Stimulated activated CD4-positive, alpha-beta T cell treated with anti-CD3 and anti-CD28 coated beads, Interleukin-12 subunit alpha, Interleukin-12 subunit beta, amount 100 ng/mL, for 24 hours (primary cell): ENCODE measurements around the gene LDB1.
A peak's percentile ranks its signal among the peaks of the same experiment; 100 is the strongest.

ENCODE experiments used
- DNase-seq, 2 experiments: peaks; one replicate each; pipeline ENCODE4 v3.0.0-alpha.2; 2020; ENCODE audit warnings: low read depth in 2 of 2

The LDB1 gene

GRCh38 chr10:102135956-102136526, 15.9 kb upstream of the LDB1 start:
- DNase-seq: no peak

GRCh38 chr10:102134416-102134815, 14.2 kb upstream of the LDB1 start:
- DNase-seq: no peak

- peak; percentile 44 to 68 for DNase-seq
Measured at GRCh38 chr10:102133373-102134195, 13.4 kb upstream of the LDB1 start.

- peak; percentile 94 to 96 for DNase-seq
Measured at GRCh38 chr10:102132563-102133372, 12.6 kb upstream of the LDB1 start, which contains the start of gene PPRC1. TSS of gene PPRC1 (plus strand) at chr10:102133040. CDS start at chr10:102133069, 29 bp downstream.

GRCh38 chr10:102132193-102132562, 12.0 kb upstream of the LDB1 start:
- DNase-seq: no peak

GRCh38 chr10:102131286-102132170, 11.4 kb upstream of the LDB1 start:
- DNase-seq: no peak

GRCh38 chr10:102123223-102123622, 3.1 kb upstream of the LDB1 start:
- no peak for DNase-seq

- no peak for DNase-seq
Measured at GRCh38 chr10:102122450-102122849, 2.3 kb upstream of the LDB1 start.

- no peak for DNase-seq
Measured at GRCh38 chr10:102121739-102122372, 1.7 kb upstream of the LDB1 start.

- DNase-seq: no peak
Measured at GRCh38 chr10:102120991-102121738, 997 bp upstream of the LDB1 start.

- peak in 1 of 2 experiments; percentile 56 for DNase-seq
Measured at GRCh38 chr10:102119417-102120141, 589 bp downstream of the LDB1 start.

GRCh38 chr10:102118867-102119266, 1.3 kb downstream of the LDB1 start:
- DNase-seq: no peak

GRCh38 chr10:102117391-102118159, 2.6 kb downstream of the LDB1 start:
- DNase-seq: peak; percentile 41 to 48

GRCh38 chr10:102116656-102117055, 3.5 kb downstream of the LDB1 start:
- no peak for DNase-seq

- no peak for DNase-seq
Measured at GRCh38 chr10:102115775-102116174, 4.4 kb downstream of the LDB1 start.

GRCh38 chr10:102114861-102115618, 5.1 kb downstream of the LDB1 start:
- peak; percentile 73 to 88 for DNase-seq

- no peak for DNase-seq
Measured at GRCh38 chr10:102113956-102114857, 6.0 kb downstream of the LDB1 start.
